ENCODE data around the gene TRMT2A.

The TRMT2A gene

DNA sequence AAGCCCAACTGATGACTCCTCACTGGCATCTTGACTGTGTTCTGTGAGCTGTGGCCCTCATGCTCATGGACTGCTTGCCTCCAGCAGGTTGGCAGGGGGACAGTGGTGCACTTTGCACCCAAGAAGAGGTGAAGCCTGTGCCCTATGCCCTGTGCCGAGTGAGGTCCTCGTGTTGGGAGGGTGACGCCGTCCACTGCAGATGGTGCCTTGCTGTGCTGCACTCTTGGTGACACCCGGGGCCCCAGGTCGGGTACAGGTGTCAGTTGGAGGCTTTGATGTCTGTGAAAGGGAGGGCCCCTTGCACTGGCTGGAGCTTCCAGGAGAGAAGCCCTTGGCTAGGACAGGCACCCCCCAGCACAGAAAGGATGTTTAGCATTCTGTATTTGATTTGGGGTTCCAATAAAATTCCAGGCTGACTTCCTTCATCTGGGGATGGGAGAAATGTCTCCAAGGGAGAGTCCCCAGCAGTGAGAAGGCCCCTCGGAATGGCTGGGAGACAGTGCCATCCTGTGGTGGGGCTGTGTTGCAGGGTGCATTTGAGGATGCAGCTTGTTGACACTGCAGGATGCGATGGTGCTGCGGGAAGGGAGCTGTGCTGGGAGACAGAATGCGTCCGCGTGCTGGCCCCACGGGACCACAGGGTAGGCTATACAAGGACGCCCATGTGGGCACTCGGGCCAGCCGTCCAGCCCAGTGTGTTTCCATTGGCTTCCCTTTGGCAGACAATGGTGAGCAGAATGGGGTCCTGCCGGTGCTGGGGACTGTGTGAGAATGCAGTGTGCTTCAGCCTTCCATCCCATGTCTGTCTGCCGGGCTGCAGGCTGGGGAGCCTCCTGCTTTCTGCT, 12.1 kb upstream of the TRMT2A start (continued):
- no peak for TF ChIP-seq ZNF621 (tag by site-specific recombination; IDR thresholded peaks at IDR 0.05)
- TF ChIP-seq OSR2 (tag by site-specific recombination; IDR thresholded peaks at IDR 0.05): no peak
- TF ChIP-seq BCL11B (tag by site-specific recombination; IDR thresholded peaks at IDR 0.05; ENCODE audit: low read depth): no peak
- TF ChIP-seq ZNF214 (tag by site-specific recombination; IDR thresholded peaks at IDR 0.05; ENCODE audit: borderline replicate concordance): no peak
- TF ChIP-seq ZNF548 (tag by site-specific recombination; IDR thresholded peaks at IDR 0.05): no peak
- no peak for TF ChIP-seq KLF10 (tag by site-specific recombination; IDR thresholded peaks at IDR 0.05)
- no peak for TF ChIP-seq GLI4 (tag by site-specific recombination; IDR thresholded peaks at IDR 0.05)
- TF ChIP-seq ZNF324 (tag by site-specific recombination; IDR thresholded peaks at IDR 0.05): no peak
- TF ChIP-seq, protein P1, sequence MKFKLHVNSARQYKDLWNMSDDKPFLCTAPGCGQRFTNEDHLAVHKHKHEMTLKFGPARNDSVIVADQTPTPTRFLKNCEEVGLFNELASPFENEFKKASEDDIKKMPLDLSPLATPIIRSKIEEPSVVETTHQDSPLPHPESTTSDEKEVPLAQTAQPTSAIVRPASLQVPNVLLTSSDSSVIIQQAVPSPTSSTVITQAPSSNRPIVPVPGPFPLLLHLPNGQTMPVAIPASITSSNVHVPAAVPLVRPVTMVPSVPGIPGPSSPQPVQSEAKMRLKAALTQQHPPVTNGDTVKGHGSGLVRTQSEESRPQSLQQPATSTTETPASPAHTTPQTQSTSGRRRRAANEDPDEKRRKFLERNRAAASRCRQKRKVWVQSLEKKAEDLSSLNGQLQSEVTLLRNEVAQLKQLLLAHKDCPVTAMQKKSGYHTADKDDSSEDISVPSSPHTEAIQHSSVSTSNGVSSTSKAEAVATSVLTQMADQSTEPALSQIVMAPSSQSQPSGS (tag by site-specific recombination; IDR thresholded peaks at IDR 0.05; ENCODE audit: low read depth): no peak
- no peak for TF ChIP-seq ZNF404 (tag by site-specific recombination; IDR thresholded peaks at IDR 0.05)
- TF ChIP-seq ZNF624 (tag by site-specific recombination; IDR thresholded peaks at IDR 0.05): no peak
- TF ChIP-seq GLI2 (tag by site-specific recombination; IDR thresholded peaks at IDR 0.05; ENCODE audit: borderline replicate concordance, low read depth): no peak
- no peak for TF ChIP-seq ZXDB (tag by site-specific recombination; IDR thresholded peaks at IDR 0.05)
- no peak for TF ChIP-seq ZNF146 (tag by site-specific recombination; IDR thresholded peaks at IDR 0.05)
- peak; percentile 62 for TF ChIP-seq ZBTB17 (tag by site-specific recombination; IDR thresholded peaks at IDR 0.05)
- TF ChIP-seq ZNF426 (tag by site-specific recombination; IDR thresholded peaks at IDR 0.05): no peak
- TF ChIP-seq, protein P2, sequence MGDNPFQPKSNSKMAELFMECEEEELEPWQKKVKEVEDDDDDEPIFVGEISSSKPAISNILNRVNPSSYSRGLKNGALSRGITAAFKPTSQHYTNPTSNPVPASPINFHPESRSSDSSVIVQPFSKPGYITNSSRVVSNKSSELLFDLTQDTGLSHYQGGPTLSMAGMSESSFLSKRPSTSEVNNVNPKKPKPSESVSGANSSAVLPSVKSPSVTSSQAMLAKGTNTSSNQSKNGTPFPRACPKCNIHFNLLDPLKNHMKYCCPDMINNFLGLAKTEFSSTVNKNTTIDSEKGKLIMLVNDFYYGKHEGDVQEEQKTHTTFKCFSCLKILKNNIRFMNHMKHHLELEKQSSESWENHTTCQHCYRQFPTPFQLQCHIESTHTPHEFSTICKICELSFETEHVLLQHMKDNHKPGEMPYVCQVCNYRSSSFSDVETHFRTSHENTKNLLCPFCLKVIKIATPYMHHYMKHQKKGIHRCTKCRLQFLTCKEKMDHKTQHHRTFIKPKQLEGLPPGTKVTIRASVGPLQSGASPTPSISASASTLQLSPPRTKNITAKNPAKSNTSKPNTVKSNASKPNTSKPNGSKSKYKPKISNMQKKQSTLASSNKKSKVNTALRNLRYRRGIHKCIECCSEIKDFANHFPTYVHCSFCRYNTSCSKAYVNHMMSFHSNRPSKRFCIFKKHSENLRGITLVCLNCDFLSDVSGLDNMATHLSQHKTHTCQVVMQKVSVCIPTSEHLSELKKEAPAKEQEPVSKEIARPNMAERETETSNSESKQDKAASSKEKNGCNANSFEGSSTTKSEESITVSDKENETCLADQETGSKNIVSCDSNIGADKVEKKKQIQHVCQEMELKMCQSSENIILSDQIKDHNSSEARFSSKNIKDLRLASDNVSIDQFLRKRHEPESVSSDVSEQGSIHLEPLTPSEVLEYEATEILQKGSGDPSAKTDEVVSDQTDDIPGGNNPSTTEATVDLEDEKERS (tag by site-specific recombination; IDR thresholded peaks at IDR 0.05): no peak
- TF ChIP-seq ZNF544 (tag by site-specific recombination; IDR thresholded peaks at IDR 0.05): no peak
- no peak for TF ChIP-seq ZNF248 (tag by site-specific recombination; IDR thresholded peaks at IDR 0.05)
- no peak for TF ChIP-seq HOXC10 (CRISPR knock-in tag; IDR thresholded peaks at IDR 0.05)
- TF ChIP-seq KLF1 (tag by site-specific recombination; IDR thresholded peaks at IDR 0.05): no peak
- TF ChIP-seq, protein P3, sequence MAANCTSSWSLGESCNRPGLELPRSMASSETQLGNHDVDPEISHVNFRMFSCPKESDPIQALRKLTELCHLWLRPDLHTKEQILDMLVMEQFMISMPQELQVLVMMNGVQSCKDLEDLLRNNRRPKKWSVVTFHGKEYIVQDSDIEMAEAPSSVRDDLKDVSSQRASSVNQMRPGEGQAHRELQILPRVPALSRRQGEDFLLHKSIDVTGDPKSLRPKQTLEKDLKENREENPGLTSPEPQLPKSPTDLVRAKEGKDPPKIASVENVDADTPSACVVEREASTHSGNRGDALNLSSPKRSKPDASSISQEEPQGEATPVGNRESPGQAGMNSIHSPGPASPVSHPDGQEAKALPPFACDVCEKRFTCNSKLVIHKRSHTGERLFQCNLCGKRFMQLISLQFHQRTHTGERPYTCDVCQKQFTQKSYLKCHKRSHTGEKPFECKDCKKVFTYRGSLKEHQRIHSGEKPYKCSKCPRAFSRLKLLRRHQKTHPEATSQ (tag by site-specific recombination; IDR thresholded peaks at IDR 0.05): no peak
- TF ChIP-seq ZNF626 (tag by site-specific recombination; IDR thresholded peaks at IDR 0.05): no peak
- TF ChIP-seq, protein P4, sequence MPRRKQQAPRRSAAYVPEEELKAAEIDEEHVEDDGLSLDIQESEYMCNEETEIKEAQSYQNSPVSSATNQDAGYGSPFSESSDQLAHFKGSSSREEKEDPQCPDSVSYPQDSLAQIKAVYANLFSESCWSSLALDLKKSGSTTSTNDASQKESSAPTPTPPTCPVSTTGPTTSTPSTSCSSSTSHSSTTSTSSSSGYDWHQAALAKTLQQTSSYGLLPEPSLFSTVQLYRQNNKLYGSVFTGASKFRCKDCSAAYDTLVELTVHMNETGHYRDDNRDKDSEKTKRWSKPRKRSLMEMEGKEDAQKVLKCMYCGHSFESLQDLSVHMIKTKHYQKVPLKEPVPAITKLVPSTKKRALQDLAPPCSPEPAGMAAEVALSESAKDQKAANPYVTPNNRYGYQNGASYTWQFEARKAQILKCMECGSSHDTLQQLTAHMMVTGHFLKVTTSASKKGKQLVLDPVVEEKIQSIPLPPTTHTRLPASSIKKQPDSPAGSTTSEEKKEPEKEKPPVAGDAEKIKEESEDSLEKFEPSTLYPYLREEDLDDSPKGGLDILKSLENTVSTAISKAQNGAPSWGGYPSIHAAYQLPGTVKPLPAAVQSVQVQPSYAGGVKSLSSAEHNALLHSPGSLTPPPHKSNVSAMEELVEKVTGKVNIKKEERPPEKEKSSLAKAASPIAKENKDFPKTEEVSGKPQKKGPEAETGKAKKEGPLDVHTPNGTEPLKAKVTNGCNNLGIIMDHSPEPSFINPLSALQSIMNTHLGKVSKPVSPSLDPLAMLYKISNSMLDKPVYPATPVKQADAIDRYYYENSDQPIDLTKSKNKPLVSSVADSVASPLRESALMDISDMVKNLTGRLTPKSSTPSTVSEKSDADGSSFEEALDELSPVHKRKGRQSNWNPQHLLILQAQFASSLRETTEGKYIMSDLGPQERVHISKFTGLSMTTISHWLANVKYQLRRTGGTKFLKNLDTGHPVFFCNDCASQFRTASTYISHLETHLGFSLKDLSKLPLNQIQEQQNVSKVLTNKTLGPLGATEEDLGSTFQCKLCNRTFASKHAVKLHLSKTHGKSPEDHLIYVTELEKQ (tag by site-specific recombination; IDR thresholded peaks at IDR 0.05; ENCODE audit: borderline replicate concordance): no peak
- TF ChIP-seq, protein P5, sequence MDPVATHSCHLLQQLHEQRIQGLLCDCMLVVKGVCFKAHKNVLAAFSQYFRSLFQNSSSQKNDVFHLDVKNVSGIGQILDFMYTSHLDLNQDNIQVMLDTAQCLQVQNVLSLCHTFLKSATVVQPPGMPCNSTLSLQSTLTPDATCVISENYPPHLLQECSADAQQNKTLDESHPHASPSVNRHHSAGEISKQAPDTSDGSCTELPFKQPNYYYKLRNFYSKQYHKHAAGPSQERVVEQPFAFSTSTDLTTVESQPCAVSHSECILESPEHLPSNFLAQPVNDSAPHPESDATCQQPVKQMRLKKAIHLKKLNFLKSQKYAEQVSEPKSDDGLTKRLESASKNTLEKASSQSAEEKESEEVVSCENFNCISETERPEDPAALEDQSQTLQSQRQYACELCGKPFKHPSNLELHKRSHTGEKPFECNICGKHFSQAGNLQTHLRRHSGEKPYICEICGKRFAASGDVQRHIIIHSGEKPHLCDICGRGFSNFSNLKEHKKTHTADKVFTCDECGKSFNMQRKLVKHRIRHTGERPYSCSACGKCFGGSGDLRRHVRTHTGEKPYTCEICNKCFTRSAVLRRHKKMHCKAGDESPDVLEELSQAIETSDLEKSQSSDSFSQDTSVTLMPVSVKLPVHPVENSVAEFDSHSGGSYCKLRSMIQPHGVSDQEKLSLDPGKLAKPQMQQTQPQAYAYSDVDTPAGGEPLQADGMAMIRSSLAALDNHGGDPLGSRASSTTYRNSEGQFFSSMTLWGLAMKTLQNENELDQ (tag by site-specific recombination; IDR thresholded peaks at IDR 0.05; ENCODE audit: low read depth): no peak
- TF ChIP-seq ZNF266 (tag by site-specific recombination; IDR thresholded peaks at IDR 0.05; ENCODE audit: low read depth): no peak
- no peak for TF ChIP-seq ZNF211 (tag by site-specific recombination; IDR thresholded peaks at IDR 0.05; ENCODE audit: low read depth)
- TF ChIP-seq ZSCAN30 (tag by site-specific recombination; IDR thresholded peaks at IDR 0.05): no peak
- no peak for TF ChIP-seq ZNF768 (tag by site-specific recombination; IDR thresholded peaks at IDR 0.05)

Data from HEK293 (cell line).